ENCODE results near the gene CAV1.

Gene CAV1

DNA sequence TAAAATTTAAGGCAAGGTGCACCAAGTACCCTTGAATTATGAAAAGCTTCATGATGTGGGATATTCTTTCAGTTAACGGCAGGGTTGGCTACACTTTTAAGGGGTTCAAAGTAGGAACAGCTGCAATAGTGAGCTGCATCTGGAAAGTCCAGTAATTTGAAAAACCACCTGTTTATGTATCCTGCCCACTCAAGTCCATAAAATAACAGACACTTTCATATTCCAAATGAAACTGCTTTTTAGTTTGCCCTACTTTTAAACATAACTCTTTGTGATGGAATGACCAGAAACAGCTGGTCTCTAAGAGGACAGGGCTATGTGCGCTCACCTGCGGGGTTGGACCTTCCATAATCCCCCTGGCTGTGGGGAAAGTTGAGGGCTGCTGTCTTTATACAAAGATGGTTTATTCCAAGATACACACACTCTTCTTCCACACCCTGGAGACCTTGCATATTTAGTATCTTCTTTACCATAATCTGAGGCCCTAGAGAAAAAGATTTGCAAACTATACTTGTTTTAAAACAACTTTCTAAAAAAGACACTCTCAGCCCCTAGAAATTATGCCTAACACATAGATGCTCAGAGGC, 7.4 kb downstream of the CAV1 start:
- DNase-seq = no peak

DNA sequence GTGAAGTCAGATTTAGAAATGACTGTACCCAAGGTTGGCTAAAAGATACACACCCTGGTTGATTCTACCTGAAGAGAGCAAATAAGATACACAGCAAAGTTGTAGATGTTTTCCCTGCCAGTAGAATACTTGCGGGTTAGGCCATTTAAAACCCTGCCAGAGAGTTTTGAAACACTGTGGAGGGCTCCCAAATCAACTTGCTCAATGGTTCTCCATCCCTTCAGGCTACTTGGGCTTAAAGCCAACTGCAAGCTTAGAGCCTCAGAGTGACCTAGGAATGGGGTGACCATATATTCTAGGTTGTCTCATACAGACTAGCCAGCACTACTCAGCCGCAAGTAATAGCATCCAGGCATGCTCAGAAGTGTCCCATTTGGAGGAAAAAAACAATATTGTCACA, 10.0 kb downstream of the CAV1 start:
- DNase-seq = no peak

DNA sequence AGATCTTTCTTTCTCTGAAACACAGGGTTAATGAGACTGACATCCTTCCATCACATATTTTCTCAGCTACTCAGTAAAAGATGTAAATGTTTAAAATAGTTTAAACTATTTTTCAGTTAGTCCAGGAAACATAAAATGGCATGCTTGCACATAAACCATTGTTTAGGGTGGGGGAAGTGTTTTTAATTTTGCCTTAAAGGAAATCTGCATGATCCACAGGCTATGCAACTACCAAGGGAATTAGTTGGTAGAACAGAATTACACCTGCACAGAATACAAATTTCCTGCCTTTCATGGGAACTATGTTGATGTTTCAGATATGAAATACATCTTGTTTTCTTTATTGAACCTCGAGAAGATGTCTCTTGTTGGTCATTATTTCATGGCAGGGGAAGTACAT, 10.6 kb downstream of the CAV1 start:
- no peak for DNase-seq

DNA sequence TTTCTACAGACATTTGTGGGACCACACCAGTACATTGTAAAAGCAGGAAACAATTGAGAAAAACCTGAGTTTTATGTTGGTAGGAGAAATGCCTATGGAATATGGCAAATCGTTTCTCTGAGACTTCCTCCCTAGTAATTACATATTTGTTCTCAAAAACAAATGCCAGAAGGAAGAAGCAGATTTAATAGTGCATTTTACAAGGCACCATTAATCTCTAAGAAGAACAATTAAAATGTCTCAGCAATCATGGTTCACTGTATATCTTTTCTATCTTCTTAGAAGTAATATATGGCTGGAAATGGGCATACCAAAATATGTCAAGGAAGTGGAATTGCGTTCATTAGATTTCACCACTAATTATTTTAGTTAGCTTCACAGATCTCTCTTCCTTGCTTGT, 13.3 kb downstream of the CAV1 start:
- DNase-seq = no peak

DNA sequence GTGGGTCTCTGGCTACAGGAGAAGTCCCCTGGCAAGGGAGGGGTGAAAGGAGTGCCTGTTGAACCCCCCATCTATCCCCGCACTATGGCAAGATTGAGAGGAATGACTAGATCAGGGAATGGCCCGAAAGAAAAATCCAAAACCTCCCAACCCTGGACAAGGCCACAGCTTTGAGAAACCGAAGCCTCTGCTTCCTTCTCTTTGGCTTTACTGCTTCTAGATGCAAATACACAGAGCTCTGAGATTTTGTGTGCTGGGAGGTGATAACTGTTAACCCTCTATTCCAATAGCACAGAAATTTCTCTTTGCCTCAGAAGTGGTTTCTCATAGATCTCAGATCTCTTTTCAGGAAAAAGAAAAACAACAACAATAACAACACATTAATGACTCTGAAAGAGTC, 15.0 kb downstream of the CAV1 start:
- no peak for DNase-seq

DNA sequence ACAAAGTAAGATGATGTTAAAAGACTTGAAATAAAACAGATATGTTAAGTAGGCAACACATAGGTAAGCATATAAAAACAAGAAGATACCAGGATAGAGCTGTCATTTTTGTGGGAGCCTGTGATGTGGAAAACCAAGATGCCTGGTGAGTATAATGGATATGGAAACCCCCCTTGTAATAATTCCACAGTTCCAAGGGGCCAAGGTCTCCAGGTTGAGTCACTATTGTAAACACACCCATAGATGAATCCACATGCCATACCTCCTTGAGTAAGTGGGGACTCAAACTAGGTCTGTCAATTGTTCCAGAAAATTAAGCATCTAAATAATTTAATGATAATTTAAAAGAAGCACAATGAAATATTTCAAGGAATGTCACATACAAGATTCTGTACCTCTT, 15.9 kb downstream of the CAV1 start:
- DNase-seq = no peak

DNA sequence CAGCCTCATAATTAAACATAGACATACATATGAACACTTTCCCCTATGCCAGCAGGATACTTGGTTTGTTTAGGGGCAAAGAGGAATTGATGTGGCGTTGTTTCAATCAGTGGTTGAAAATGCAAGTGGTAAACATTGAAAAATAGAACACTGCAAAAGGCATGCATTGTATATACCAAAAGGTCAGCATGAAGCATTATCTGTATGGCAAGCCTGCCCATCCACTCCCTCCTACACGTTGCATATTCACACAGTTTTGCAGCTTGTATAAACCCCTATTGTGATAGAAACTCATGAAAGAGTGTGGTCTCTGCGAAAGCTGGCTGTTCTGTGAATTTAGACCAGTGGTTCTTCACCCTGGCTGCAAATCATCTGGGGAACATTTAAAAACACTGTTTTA, 17.1 kb downstream of the CAV1 start:
- no peak for DNase-seq

DNA sequence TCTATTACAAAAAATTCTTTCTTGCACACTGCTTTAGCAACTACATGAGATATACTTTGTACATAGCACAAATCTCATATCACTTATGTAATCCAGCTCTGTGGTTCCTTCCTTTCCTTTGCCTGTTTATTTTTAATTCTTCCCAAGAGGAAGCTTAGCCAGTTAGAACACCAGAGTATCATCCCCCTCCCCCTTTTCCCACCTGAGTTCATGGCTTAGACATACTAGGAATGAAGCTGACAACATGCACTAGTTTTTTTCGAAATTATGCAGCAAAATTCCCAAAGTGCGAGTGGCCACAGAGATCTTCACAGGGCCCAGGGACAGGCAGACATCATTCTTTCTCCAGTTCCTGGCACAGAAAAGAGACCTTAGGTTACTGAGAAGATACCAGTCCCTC, 17.8 kb downstream of the CAV1 start:
- DNase-seq = no peak

DNA sequence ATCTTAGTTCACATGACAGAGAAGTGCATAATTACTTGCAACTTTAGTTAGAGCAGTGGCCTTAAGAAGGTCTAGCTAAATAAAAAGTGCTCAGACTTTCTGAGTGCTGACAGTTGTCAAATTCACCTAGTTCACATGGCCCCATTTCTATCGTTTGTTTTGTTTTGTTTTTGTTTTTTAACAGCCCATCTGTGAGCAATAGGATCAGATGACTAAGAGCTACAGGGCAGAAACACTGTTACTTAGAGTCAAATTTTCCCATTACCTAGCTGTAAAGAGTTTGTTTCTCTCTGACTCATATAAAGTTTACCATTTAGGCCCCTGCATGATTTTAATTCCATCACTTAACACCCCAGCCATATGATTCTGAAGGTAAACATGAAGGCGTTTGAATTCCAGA, 18.8 kb downstream of the CAV1 start:
- DNase-seq = no peak

DNA sequence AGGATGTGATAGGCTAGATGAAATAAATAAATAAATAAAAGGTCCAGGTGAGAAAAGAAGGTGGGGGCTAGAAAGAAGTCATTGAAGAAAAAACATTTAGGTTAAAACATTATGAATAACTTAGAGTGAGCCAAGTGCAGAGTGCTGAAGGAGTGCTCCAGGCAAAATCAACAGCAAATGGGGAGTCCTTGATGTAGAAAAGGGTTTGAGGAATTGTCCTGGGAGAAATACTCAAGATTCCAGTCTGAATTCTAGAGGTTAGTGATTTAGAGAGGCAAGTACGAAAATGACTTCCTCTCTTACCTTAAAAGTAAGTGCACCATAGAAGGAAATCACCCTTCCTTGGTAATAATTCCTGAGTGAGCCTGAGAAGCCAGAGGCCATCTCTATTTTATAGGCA, 19.7 kb downstream of the CAV1 start:
- no peak for DNase-seq

DNA sequence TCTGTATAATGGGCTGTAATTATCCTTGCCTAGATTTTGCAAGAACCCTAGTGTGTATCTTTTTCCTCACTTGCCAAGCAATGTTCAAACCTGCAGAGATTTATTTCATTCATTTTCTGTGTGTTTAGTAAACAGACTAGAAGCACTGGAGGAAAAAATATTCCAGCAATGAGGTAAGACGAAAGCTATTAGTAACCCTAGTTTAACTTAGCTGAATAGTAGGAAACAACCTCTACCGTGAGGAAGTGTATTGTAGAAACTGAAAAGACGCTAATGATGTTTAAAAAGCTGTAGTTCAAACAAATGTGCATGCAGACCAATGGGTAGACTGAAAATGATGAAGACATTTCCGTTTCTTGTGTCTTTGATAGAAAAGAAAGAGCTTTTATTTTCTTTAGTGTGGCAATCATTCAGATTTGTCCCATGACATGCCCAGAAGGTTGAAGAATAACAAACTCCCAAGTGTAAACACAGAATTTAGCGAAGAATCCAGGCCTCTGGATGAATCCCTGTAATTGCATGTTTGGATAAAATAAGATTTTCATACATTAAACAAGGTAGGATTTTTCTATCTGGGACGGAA, 20.7 kb downstream of the CAV1 start:
- no peak for DNase-seq

DNA sequence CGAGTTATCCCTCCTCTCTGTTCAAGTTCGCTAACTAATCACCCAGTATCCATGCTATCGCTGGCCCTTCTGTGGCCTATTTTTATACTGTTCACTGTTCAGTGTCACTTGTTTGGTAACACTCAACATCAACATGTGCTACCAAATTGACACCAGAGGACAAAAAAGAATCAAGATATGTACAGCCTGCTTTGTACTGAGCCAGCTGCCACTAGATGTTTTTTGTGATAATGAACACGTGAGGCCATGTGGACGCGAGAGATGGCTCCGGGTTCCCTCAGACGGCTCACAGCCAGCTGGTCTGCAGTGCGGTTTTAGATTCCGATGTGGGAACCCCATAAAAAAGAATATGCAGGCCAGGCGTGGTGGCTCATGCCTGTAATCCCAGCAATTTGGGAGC, 21.2 kb downstream of the CAV1 start:
- DNase-seq = no peak

DNA sequence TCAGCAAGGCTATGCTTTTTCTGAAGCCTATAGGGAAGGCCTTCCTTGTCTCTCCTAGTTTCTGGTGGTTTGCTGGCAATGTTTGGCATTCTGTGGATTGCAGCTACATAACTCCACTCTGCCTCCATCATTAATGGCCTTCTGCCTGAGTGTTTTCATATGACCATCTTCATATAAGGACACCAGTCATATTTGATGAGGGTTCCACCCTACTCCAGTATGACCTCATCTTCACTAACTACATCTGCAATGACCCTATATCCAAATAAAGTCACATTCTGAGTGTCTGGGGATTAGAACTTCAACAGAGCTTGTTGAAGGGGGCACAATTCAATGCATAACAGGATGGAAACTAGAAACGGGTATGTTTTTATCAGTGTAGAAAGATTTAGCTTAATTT, 22.1 kb downstream of the CAV1 start:
- DNase-seq = no peak

DNA sequence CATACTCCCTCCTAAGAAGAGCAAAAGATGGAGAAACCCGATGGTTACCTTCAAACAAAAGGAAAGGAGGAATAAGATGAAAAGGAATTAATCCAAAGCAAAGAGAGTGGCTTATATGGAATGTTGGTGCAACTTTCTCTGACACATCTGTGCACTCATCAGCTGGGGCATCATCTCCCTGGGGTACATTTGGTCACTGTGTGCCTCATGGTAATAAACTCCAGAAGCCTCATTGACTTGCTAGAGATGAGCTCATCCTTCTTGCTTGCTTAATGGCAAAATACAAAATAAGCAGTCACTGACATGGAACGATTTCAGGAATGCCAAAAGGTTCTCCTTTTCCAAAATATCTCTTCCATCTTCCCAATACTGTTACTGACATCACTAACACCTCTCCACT, 22.5 kb downstream of the CAV1 start:
- no peak for DNase-seq

DNA sequence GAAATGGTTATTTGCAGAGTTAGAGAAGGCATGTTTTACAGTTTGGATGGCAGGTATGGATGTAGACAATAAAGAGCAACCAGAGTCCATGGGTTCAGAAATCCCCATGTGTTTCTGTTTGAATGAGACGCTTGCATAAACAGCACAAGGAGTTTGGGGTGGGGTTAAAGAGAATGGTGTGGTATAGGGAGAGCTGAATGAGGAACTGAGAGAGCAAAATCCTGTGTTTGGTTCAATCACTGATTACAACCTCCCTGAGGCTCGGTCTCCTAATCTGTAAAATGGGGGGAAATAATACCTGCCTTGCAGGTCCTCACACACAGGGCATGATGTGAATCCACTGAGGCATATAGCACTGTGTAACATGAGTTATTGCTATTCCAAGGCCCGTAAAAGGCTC, 23.7 kb downstream of the CAV1 start:
- DNase-seq = no peak

DNA sequence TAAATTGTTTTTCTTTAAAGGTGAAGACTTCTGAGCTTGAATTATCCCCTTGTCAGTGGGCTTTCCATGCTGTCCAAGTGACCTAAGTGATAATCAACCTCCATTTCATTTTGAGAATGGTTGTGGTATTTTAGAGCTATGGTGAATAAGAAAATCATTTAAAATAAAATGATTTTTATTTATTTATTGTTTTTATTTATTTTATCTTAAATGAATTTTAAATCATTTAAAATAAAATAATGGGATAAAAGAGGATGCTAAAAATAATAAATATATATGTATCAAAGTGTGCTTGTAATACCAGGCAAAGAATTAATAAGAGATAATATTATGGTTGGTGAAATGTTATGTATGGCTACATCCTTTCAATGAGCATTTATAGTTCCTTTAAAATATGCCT, 24.5 kb downstream of the CAV1 start:
- no peak for DNase-seq

DNA sequence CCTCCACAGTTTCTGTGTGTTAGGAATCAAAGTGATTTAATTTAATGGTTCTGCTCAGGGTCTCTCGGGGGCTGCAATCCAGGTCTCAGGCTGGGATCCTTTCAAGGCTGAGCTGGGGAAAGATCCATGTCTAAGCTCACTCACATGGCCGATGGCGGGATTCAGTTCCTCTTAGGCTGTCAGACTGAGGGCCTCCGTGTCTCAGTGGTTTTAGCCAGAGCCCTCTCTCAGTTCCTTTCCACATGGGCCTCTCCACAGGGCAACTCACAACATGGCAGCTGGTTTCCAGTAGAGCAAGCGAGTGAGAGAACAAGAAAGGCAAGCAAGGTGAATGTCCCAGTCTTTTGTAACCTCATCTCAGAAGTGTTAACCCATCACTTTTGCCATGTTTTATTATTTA, 26.9 kb downstream of the CAV1 start:
- DNase-seq = no peak

DNA sequence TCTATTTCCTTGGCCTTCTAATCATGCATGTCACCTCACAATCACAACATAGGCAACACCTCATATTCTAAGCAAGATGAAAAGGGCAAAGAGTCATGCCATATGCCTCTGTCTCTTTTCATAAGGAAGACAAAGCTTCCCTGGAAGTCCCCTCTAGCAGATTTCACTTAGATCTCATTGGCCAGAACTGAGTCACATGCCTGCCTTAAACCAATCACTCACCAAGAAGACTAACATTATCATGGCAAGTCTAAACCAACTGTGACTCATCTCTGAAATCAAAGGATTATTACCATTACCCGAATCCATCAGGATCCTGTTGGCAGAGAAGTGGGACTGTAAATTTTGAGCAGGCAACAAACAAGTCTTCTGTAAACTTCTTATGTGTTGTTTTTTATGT, 27.8 kb downstream of the CAV1 start:
- no peak for DNase-seq

DNA sequence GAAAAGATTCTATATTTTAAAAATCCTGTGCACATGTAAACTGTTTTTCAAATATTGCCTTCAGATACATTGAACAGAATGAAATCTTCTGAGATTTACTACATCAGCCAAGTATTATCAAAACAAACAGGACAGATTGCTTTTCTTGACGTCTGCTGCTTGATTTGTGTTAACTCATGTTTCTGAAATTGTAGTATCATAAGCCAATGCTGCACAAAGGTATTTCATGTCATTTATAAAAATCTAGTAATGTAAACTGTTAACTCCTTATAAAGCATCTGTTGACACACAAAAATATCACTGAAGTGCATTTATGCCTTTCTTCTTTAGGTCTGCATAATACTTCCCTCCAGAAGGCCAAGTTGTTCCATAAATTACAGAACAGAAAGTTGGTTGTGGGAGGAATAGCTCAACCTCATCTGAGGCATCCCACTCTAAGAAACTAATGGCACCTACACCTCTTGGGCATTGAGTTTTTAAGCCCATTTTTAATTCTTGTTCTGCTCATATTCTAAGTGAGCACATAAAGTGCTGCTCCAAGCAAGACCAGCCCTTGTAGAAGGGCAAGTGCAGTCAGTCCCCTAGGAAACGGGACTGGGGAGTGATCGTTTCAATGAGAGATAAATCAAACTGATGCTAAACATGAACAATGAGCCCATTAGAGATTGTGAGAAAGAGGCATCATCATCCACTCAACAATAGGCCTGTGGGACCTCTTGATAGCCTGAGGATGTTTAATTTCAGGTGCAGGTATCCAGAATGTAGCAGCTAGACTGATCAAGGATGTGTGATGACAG, 28.5 kb downstream of the CAV1 start:
- DNase-seq = no peak

DNA sequence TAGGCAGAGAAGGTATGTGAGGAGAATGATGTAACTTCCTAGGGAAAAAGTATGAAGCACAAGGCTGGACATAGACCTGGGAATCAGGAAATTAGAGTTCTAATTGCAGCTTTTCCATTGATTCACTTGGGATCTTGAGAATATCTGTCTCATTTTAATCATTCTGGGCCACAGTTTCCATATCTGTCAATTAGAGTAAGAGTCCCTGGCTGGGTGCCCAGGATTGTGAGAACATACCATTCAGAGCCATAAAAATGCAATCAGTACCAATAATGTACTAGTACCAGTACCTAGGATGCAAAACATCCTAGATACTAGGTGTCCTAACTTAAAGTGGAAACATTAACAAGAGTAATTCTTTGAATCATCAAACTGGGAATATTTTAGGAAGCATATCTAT, 29.6 kb downstream of the CAV1 start:
- no peak for DNase-seq

DNA sequence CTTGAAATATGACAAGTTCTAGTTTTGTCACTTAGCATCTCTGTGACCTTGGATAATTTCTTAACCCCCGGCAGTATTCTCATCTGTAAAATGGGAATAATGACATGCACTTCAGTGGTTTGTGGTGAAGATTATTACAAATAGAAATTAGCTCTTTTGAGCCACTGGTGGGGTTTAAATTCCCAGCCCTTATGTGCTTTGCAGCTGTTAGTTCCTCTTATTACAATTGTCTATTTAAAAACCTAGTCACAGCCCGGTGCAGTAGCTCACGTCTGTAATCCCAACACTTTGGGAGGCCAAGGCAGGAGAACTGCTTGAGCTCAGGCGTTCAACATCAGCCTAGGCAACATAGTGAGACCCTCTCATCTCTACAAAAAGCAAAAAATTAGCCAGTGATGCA, 30.1 kb downstream of the CAV1 start:
- no peak for DNase-seq

DNA sequence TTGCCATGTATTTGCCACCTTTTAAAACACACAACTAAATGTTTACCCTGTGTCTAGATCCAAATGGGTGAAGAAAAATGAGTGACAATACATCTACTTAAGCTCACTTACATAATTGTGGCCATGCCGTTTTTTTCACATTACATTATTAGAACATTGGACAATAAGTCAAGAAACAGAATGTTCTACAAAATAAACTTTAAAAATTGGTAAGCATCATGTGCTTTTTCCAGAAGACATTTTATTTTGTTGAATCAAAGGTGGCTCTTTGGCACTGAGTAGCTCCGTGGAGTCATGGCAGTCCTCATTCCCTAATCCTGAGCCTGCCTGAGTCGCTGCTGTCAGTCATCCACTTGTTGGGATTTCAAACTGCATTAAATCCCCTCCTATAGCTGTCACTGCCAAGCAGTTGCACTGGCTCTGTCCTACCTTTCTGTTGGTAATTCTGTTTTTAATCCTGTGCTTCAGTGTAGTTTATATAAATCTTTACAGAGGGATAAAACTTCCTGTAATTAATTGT, 32.3 kb downstream of the CAV1 start:
- DNase-seq = no peak

DNA sequence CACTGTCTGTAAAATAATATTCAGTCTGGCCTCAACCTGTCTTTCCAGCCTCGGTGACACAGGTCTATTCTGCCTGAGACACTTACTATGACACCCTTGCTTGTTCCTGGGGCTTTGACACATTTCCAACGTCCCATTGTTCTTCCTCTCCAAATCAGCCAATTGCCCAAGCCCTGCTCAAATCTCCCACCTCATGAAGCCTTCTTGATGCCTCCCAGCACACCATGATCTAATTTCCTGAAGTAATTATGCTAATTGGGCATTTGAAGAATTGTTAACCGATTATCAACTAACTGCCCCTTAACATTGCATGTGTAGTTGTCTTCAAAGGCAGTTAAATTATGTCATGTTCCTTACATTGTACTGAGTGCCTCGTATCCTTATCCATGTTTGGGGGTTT, 33.1 kb downstream of the CAV1 start:
- no peak for DNase-seq

Data from NCI-H1417 treated with DMSO at 0.1 percent for 48 hours (cell line).